ELF-1 (cell line): ENCODE results near the gene MAD2L1BP.

Experiments
- DNase-seq: peaks from one replicate; pipeline ENCODE4 v3.0.0-alpha.2; 2016; ENCODE audit warnings: low read depth, low spot score

MAD2L1BP gene

DNA sequence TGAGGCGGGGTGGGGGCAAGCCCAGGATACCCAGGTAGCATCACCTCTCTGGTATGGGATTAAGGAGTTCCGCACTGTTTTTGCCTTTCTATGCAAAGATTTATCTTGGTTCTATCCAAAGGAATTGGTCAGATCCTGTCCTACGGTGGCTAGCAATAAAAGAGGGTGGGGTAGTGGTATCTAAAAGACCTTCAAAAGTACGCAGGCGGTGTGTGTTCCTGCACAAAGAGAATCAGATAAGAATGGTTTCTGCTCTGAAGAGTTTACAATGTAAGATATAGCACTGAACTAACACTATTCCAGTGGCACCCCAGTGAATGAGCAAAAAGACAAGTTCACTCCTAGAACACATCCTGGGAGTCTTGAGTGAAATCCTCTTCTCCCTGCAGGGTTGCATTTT, 45.7 kb downstream of the MAD2L1BP start:
- DNase-seq, result no peak

DNA sequence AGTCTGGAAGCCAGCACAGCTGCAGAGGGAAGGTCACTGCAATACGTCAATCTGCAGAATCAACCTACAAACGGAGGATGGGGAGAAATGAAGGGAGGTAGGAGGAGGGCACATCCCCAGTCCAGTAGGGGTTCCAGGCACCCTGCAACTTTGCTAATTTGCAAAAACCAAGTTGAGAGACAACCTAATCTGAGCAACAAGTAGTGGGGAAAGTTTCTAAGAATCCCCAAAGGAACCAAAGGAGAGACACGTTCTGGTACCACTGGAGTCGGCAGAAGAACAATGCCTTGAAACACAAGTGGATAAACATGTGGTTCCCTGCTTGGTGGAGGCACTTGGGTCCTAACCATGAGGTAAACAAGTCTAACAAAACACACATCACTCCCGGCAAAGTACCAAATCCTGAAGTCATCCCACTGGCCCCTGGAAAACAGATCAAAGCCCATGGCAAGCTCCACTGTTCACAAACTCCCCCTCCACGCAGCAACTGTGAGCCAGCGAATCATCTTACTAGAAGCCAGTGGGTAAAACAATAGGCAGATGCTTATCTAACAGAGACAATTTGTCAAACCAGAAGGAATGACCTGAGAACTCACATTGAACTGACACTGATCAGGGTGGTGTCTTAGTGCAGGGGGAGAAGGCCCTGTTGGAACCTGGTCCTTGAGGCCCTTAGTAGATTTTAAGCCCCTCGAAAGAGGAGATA, 47.2 kb downstream of the MAD2L1BP start:
- no peak for DNase-seq

DNA sequence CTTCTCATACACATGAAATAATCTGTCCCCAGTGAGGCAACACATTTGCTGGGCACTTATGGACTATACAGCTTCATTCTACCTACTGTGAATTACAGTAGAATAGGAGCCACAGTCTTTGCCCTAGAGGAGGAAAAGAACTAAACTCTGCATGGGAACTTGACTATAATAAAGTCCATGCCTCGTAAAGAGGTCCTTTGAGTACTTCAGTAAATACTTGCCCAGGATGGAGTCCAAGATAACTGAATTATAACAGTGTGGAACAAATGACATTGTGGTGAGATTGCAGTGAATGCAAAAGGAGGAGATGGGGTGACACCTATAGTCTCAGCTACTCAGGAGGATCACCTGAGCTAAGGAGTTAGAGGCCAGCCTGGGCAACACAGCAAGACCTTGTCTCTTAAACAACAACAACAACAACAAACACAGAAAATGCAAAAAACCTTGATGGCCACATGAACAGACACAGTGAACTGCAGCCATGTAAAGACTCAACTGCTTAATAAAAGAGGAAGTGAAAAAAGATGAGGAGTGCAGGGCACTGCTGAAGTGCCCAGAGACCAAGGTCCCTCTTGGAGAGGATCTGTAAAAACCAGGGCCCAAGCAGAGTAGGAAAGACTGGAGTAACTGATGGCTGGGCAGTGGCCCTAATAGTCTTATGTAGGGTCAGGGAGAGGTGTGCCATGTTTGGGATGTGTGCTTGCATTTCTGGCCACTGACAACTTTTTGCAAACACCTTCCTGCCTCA, 48.2 kb downstream of the MAD2L1BP start:
- DNase-seq, result no peak

DNA sequence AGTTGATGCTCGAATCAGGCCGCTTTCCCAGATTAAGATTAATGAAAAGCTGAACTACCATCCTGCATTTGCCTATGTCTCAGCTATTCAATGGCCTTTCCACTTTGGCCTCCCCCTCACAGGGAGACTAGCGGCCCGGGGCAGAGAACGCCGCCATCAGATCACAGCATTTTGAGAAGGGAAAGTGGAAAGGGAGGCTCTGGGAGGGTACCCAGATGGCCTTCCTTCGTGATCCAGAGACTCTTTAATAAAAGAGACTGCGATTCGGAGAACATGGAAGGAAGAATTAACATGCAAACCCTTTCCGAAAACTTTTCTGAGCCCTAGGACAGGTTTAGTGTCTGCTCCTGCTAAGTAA, 51.4 kb downstream of the MAD2L1BP start:
- DNase-seq, result no peak

DNA sequence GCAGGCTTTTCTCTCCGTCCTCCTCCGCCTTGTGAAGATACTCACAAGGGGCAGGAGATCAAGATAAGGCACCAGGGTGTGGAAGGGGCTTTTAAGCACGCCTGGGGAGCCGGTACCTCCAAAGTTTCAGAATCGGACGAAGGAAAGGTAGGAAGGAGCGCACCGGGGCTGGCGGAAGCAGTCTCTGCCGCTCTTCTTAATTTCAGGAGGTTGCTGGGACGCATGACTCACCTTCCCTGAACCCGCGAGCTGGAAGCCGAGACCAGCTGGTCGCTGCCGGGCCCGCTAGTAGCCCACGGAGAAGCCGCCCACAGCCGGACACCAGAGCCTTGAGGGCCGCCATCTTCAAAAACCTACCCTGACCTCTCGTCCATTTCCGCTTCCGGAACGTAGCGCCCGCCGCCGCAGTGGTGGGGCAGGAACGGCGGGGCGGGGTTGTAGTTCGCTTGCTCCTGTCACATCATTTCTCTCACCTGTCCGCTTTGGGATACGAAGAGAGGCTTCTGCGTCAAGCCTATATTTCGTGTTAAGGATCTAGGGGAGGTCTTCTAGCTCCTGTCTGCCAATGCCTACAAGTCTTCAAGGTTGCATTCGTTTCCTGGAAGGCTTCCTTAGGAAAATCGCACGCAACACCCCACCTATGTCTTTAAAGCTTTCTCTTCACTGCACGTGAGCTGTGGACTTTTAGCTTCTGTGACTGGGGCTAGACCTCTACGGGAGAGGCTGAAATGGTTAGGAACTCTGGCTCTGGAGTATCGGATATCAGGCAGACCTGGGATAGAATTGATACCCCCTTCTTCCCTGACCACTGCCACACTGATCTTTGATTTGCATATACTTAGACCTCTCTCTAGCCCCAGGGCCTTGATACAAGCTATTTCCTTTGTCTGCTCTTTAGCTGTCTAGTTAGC, 52.1 kb downstream of the MAD2L1BP start, which contains the start of gene MRPS18A:
Gene MRPS18A, minus strand, starts transcription at position 355 of the 911 bp plus-strand sequence. Its CDS starts 12 bp downstream, at position 343.
- DNase-seq, result peak; percentile 88

DNA sequence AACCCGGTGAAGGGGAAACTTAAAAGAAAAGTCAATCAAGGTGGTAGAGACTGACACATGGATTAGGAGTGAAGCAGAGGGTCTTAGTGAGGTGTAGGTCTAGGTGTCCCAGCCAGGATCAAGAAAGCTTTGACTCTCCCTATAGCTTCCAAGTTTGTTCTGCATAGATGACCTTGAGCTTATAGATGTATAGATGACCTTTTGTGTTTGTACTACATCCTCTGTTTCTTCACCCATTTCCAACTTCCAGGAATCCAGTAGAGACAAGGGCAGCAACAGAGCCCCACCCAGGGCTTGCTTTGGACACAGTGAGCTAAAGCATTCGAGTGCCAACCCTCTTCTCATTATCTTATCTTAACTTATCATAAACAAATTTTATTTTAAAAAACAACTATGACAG, 53.8 kb downstream of the MAD2L1BP start:
- DNase-seq, result no peak
